Fibroblast of upper back skin (primary cell): Measurements from ENCODE around the gene CHCHD1.
"Not testable (repeated sequence)": the region's sequence is repeated elsewhere in the genome, so short reads cannot be mapped to it uniquely, and the experiment has no call there.

ENCODE experiments used
- DNase-seq: peaks from one replicate; pipeline ENCODE4 v3.0.0-alpha.2; 2013

CHCHD1 gene

GRCh38 chr10:73795491-73795890 lies 13.6 kb downstream of the CHCHD1 start:
- DNase-seq: not testable (repeated sequence)

GRCh38 chr10:73796035-73796434 lies 14.2 kb downstream of the CHCHD1 start:
- not testable (repeated sequence) for DNase-seq

- no peak for DNase-seq
Observed at GRCh38 chr10:73796766-73797165, 14.9 kb downstream of the CHCHD1 start.

- DNase-seq: no peak
Observed at GRCh38 chr10:73797324-73798025, 15.6 kb downstream of the CHCHD1 start.

- no peak for DNase-seq
Observed at GRCh38 chr10:73798087-73798486, 16.2 kb downstream of the CHCHD1 start.

GRCh38 chr10:73798927-73799560 lies 17.2 kb downstream of the CHCHD1 start:
- DNase-seq: no peak

DNA sequence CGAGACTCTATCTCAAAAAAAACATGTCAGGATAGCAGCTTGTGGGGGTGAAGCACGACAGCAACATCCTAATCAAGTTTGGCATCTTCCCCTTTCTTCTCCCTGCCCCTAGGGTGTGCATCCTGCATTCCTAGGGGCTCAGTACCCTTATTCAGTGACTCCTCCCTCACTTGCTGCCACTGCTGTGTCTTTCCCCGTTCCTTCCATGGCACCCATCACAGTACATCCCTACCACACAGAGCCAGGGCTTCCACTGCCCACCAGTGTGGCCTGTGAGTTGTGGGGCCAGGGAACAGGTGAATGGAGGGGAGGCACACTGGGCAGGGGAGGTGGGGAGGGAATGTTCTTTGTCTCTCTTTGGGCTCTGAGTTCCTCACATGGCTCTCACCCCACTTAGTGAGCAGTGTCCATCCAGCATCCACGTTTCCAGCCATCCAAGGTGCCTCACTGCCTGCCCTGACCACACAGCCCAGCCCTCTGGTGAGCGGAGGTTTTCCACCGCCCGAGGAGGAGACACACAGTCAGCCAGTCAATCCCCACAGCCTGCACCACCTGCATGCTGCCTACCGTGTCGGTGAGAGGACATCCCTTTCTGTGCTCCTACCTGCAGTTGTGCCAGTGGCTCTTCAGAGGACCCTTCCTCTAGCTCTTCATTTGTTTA lies 18.2 kb downstream of the CHCHD1 start:
- DNase-seq: no peak

DNA sequence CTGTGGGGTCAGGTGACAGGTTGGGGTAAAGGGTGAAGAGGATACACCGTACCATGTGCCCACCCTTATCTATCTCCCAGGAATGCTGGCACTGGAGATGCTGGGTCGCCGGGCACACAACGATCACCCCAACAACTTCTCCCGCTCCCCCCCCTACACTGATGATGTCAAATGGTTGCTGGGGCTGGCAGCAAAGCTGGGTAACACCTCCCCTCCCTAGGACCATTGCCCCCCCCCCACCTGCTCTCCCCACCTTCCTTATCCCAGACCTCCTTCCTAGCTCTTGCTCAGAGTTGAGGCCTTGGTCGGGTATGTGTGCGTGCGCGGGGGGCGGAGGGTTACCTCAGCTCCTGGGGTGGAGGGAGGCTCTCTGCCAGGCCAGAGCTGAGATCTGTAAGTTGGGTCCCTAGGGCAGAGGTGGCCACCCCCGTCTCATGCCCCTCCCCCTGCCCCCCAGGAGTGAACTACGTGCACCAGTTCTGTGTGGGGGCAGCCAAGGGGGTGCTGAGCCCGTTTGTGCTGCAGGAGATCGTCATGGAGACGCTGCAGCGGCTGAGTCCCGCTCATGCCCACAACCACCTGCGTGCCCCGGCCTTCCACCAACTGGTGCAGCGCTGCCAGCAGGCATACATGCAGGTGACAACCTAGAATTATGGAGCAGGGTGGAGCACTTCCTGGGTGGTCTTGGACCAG lies 18.9 kb downstream of the CHCHD1 start:
- no peak for DNase-seq

- DNase-seq: no peak
Observed at GRCh38 chr10:73801253-73801590, 19.4 kb downstream of the CHCHD1 start.

DNA sequence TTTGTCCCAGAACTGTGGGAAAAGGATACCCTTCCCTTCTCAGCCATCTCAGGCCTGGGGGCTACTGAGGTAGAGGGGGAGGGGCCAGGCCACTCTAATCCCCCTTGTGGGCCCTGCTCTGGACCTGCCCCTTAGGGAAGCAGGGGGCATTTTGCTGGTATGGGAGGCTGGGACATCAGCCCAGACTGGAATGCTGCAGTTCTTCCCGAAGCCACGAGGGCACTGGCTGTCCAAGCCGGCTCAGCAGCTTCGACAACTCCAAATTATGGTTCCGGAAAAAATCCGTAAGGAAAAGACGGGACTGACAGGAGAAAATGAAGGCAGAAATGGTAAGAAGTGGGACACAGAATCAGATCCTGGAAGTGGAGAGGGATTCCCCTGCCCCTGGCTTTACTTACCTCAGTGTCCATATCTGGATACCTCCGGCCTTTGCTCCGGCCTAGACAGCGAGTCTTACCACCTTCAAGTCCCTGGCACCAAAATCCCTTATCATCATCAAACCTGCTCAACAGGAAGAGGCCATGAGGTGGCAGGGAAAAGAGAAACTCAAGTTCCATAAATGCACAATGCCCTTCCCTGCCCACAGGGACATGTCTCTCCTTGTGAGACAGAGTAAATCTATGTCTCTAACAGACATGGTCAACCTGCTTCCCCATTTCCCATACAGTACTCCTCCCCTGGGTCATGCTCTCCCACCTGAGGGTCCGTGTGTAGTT lies 20.6 kb downstream of the CHCHD1 start:
- DNase-seq: no peak

DNA sequence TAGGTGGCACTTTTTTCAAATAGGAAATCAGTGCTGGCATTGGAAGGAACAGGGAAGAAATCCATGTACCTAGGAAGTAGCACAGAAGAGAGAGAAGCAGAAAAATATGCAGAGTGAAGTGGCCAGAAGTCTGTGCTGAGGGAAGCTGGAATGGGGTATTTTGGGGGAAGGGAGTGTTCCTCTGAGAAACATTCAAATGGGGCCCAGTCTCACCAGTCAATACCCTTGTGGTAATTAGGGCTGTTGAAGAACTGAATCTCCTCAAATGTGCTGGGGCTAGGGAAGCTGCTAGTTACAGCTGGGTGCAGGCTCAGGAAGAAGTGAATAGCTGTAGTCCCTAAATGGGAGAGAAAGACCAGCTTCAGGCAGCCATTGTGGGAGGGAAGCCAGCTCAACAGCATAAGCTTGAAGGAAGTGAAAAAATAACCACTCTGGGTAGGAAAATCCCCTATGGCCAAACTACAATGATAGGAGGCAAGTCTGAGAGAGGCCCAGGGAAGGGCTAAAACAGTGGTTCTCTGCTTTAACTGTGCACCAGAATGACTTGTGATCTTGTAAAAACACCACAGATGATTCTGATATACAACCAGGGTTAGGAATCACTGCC lies 21.9 kb downstream of the CHCHD1 start:
- DNase-seq: no peak

GRCh38 chr10:73806176-73806950 lies 24.5 kb downstream of the CHCHD1 start:
- no peak for DNase-seq

DNA sequence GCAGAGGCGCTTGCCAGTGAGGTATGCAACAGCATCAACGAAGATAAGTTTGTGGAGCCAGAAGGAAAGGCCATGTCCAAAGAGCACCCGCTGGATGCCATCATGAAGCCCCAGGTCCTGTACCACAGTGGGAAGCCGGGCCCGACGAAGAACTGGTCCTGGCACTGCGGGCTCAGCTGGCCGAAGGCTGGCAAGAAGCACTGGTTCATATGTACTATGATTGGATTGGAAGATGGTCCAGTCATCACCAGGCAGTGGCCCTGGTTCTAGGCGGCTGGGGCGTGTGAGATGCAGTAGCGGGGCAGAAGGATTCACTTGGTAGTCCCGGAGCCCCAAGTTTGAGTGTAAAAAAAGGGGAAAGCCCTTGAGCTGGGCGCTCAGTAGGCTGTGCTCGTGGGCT lies 25.6 kb downstream of the CHCHD1 start:
- no peak for DNase-seq

GRCh38 chr10:73808021-73808815 lies 26.4 kb downstream of the CHCHD1 start:
- no peak for DNase-seq

DNA sequence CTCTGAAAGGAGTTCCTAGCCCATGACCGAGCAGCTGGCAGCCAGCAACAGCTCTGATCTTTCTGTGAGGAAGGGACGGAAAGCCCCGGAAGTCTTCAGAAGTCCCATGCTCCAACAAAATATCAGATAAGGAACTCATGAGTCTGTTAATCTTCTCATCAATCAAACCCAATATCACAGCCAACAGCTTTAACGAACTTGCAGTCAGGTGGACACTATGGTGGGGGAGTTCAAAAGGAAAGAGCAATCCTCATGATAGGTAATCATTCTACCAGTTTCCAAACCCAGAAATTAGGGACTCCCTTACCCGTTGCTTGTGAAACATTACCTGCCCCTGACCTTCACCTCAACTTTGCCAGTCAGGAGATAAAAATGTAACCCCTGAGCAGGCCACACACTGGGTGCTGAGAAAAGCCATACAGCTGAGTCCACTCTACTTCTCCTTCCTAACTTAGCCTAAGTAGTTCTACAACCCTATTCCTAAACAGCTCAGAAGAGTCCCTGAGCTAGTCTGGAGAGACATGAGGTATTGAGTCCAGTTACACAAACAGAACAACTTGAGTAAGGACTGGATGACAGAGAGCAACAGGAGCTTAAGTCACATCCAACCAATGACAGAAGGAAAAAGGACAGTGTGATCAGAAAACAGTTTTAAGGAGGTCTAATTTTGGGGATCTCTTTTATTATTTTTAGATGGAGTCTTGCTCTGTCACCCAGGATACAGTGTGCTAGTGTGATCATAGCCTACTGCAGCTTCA lies 27.4 kb downstream of the CHCHD1 start:
- DNase-seq: no peak

DNA sequence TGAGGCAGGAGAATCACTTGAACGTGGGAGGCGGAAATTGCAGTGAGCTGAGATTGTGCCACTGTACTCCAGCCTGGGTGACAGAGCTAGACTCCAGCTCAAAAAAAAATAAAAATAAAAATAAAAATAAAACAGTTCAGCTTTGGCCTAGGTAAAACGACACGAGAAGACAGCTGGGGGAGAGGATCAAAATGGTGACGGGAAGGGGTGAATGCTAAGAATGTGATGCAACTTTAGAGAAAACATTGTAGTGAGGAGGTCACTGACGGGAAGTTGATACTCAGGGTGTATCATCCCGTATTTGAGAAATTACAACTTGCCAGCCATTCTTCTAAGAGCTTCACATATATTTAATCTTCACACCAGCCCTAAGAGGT lies 28.5 kb downstream of the CHCHD1 start:
- DNase-seq: no peak

DNA sequence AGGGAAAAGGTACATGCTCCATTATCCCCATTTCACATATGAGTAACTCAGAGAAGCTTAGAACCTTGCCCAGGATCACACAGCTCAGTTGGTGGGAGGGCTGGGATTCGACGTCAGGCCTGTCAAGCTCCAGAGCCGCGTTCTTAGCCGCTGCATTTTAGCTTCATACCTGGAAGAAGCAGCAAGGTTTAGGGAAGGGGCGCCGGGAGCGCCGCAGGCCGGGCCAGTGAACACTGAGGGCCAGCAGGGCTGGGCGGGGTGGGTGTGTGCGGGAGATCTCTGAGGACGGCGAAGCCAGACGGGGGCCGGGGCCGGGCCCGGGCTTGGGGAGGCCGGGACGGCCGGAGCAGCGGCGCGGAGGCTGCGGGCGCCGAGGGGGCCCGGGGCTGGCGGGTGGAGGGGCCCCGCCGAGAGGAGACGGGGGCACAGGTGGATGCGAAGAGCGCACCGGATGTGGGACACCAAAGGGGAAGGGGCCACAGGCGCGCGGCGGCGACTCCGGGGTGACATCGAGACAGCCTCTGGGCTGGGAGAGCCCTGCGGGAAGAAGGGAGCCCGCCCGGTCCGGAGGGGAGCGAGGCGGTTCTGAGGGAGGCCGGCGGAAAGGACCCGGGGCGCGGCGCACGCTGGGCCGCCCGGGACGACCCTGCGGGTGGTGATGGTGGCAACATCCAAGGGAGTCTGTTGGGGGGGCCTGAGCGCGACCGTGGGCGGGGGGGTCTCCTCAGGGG lies 29.1 kb downstream of the CHCHD1 start:
- DNase-seq: no peak

GRCh38 chr10:73812657-73813056 lies 30.8 kb downstream of the CHCHD1 start:
- DNase-seq: no peak

- DNase-seq: no peak
Observed at GRCh38 chr10:73813333-73813732, 31.5 kb downstream of the CHCHD1 start.
